Liver (tissue), 9 donors: Measurements from ENCODE around the gene FLNB. TPM values are rescaled to one million over a fixed set of nuclear protein-coding genes. Genes with fewer than 3 reads are reported as not detected.

ENCODE experiments used
- DNase-seq: peaks from one replicate; pipeline ENCODE4 v3.0.0-alpha.2; 2017; ENCODE audit warnings: low spot score
- H3K27ac ChIP-seq, 2 donors: one replicate each; pipeline ENCODE4 v1.7.0; 2013; ENCODE audit warnings: inconsistent platforms in 2 of 2, low read length in 2 of 2, control low read depth in 1 of 2, low read depth in 1 of 2, mild to moderate bottlenecking in 1 of 2
- H3K27me3 ChIP-seq, 4 donors: one replicate each; pipeline versions ENCODE4 v1.6.1 to v1.7.0; 2013; ENCODE audit warnings: low read length in 3 of 4, inconsistent platforms in 1 of 4, mild to moderate bottlenecking in 1 of 4, moderate library complexity in 1 of 4; ENCODE audit not compliant: control insufficient read depth in 4 of 4, insufficient read depth in 4 of 4
- H3K36me3 ChIP-seq, 4 donors: one replicate each; pipeline versions ENCODE4 v1.6.1 to v1.7.0; 2013; ENCODE audit warnings: low read length in 3 of 4, mild to moderate bottlenecking in 3 of 4, low read depth in 1 of 4, moderate library complexity in 1 of 4; ENCODE audit not compliant: control insufficient read depth in 4 of 4, insufficient read depth in 3 of 4
- H3K4me1 ChIP-seq, 4 donors: one replicate each; pipeline versions ENCODE4 v1.6.1 to v1.7.0; 2013; ENCODE audit warnings: low read length in 3 of 4, mild to moderate bottlenecking in 3 of 4, moderate library complexity in 1 of 4; ENCODE audit not compliant: control insufficient read depth in 4 of 4, insufficient read depth in 4 of 4
- H3K4me3 ChIP-seq, 3 donors: one replicate each; pipeline versions ENCODE4 v1.6.1 to v1.7.0; 2013; ENCODE audit warnings: low read length in 3 of 3, control low read depth in 1 of 3, low read depth in 1 of 3, mild to moderate bottlenecking in 1 of 3
- H3K9ac ChIP-seq, 2 donors: one replicate each; pipeline ENCODE4 v1.7.0; 2013; ENCODE audit warnings: low read length in 2 of 2, mild to moderate bottlenecking in 2 of 2, moderate library complexity in 2 of 2, control low read depth in 1 of 2, low read depth in 1 of 2
- H3K9me3 ChIP-seq, 4 donors: one replicate each; pipeline versions ENCODE4 v1.6.1 to v1.7.0; 2013; ENCODE audit warnings: low read length in 3 of 4; ENCODE audit not compliant: control insufficient read depth in 4 of 4
- ATF3 ChIP-seq: IDR thresholded peaks from 2 replicates; pipeline ENCODE4 v1.6.1; 2016; ENCODE audit warnings: antibody characterized with exemption
- CTCF ChIP-seq: fragments of 150-350 bp; IDR thresholded peaks from 2 replicates; pipeline ENCODE4 v1.5.1; 2017; ENCODE audit warnings: improper control_type of control experiment, low read depth, low read length; ENCODE audit not compliant: missing input control
- EGR1 ChIP-seq, 2 donors: IDR thresholded peaks; 2 replicates each; pipeline ENCODE4 v1.6.1; 2016 to 2018; ENCODE audit warnings: antibody characterized with exemption in 2 of 2, low read depth in 2 of 2
- FOXA1 ChIP-seq: IDR thresholded peaks from 2 replicates; pipeline ENCODE4 v1.6.1; 2016; ENCODE audit warnings: antibody characterized with exemption
- FOXA2 ChIP-seq: IDR thresholded peaks from 2 replicates; pipeline ENCODE4 v1.6.1; 2016; ENCODE audit warnings: antibody characterized with exemption
- GABPA ChIP-seq, 2 donors: IDR thresholded peaks in 1 of 2; conservative IDR thresholded peaks in 1 of 2; 2 replicates each; pipeline ENCODE4 v1.6.1; 2016; ENCODE audit warnings: antibody characterized with exemption in 2 of 2, mild to moderate bottlenecking in 1 of 2, moderate library complexity in 1 of 2
- HNF4A ChIP-seq, 2 donors: conservative IDR thresholded peaks; 2 replicates each; pipeline ENCODE4 v1.6.1; 2016; ENCODE audit warnings: antibody characterized with exemption in 2 of 2, mild to moderate bottlenecking in 2 of 2
- HNF4G ChIP-seq: IDR thresholded peaks from 2 replicates; pipeline ENCODE4 v1.6.1; 2016; ENCODE audit warnings: antibody characterized with exemption
- NR2F2 ChIP-seq: IDR thresholded peaks from 2 replicates; pipeline ENCODE4 v1.6.1; 2016; ENCODE audit warnings: antibody characterized with exemption
- RAD21 ChIP-seq, 2 donors: IDR thresholded peaks; 2 replicates each; pipeline ENCODE4 v1.6.1; 2016; ENCODE audit warnings: antibody characterized with exemption in 2 of 2, mild to moderate bottlenecking in 2 of 2
- REST ChIP-seq: IDR thresholded peaks from 2 replicates; pipeline ENCODE4 v1.6.1; 2016; ENCODE audit warnings: antibody characterized with exemption, mild to moderate bottlenecking
- RXRA ChIP-seq, 2 donors: IDR thresholded peaks; 2 replicates each; pipeline ENCODE4 v1.6.1; 2017 to 2018; ENCODE audit warnings: antibody characterized with exemption in 2 of 2, mild to moderate bottlenecking in 1 of 2
- SP1 ChIP-seq: IDR thresholded peaks from 2 replicates; pipeline ENCODE4 v1.6.1; 2018; ENCODE audit warnings: antibody characterized with exemption, mild to moderate bottlenecking
- TAF1 ChIP-seq: conservative IDR thresholded peaks from 2 replicates; pipeline ENCODE4 v1.6.1; 2016; ENCODE audit warnings: antibody characterized with exemption, mild to moderate bottlenecking
- ZBTB33 ChIP-seq: IDR thresholded peaks from 2 replicates; pipeline ENCODE4 v1.6.1; 2016; ENCODE audit warnings: antibody characterized with exemption
- WGBS: extraction: QIAGEN DNeasy Blood & Tissue Kit; methylation state at CpG from one replicate; pipeline ENCODE4 v1.1.7; 2013; 5-methylcytosine and 5-hydroxymethylcytosine counted together
- polyA plus RNA-seq, 2 donors: library from polyadenylated mRNA; stranded (reverse) in 1 of 2; unstranded in 1 of 2; fragments of 200-250 nt in 1 of 2; fragments of >200 nt in 1 of 2; fragmentation: Nextera tagmentation in 1 of 2; extraction: Ambion mirVana in 1 of 2; gene quantifications; one replicate each; pipeline versions ENCODE4 v1.2.1 to v1.2.3, GENCODE V29; 2013 to 2015
- total RNA-seq, 2 donors: library from RNA; depleted of rRNA; stranded (reverse); fragments of >200 nt; gene quantifications; one replicate each; pipeline ENCODE4 v1.2.3, GENCODE V29; 2014
- donor health status: healthy.
- donor health status: healthy.
- donor health status: healthy.
- donor health status: healthy.
- donor health status: healthy.

The FLNB gene
- total and polyA plus RNA-seq, 4 donors = 22.9 to 124 (median 44.3) TPM

- peaks cover 28 to 74% (median 64%) of the 10 kb centered on the region in 4 donors for H3K4me1 ChIP-seq
- no peak for TF ChIP-seq RXRA (IDR thresholded peaks at IDR 0.05)
- no peak for TF ChIP-seq HNF4G
- TF ChIP-seq NR2F2 = no peak
- no peak for TF ChIP-seq RAD21 (IDR thresholded peaks at IDR 0.05)
- no peak for TF ChIP-seq EGR1 (IDR thresholded peaks at IDR 0.05; ENCODE audit: low read depth in 2 of 2)
- TF ChIP-seq GABPA (IDR thresholded peaks at IDR 0.05 in 1 of 2, conservative IDR thresholded peaks at IDR 0.05 in 1 of 2) = no peak
- no peaks in the 10 kb centered on the region for H3K27me3 ChIP-seq
- H3K36me3 ChIP-seq = peaks cover 0 to 5% (median 5%) of the 10 kb centered on the region in 4 donors
- no peaks in the 10 kb centered on the region for H3K9me3 ChIP-seq
- no peak overlapping the region for H3K9ac ChIP-seq
- WGBS = 94% methylated on average over 9 of the region's 9 CpGs
- H3K27ac ChIP-seq = peak overlapping the region; percentile 17 to 55
- no peak overlapping the region for H3K4me3 ChIP-seq
- DNase-seq = no peak
Observed at GRCh38 chr3:58171126-58171525, 162.9 kb downstream of the FLNB start.

GRCh38 chr3:58173029-58173668 is 164.9 kb downstream of the FLNB start:
- peaks cover 27 to 77% (median 63%) of the 10 kb centered on the region in 4 donors for H3K4me1 ChIP-seq
- 63% methylated on average over 14 of the region's 14 CpGs for WGBS
- H3K4me3 ChIP-seq = no peak overlapping the region
- TF ChIP-seq HNF4A (conservative IDR thresholded peaks at IDR 0.05) (peak in 1 of 2 donors; percentile 4), RAD21 (IDR thresholded peaks at IDR 0.05) (no peak), EGR1 (IDR thresholded peaks at IDR 0.05; ENCODE audit: low read depth in 2 of 2) (no peak), ZBTB33 (no peak)
- peak overlapping the region; percentile 74 to 85 for H3K27ac ChIP-seq
- DNase-seq = no peak
- H3K9me3 ChIP-seq = no peaks in the 10 kb centered on the region
- no peaks in the 10 kb centered on the region for H3K27me3 ChIP-seq
- peaks cover 0 to 5% (median 5%) of the 10 kb centered on the region in 4 donors for H3K36me3 ChIP-seq
- H3K9ac ChIP-seq = no peak overlapping the region

- H3K9me3 ChIP-seq = no peaks in the 10 kb centered on the region
- H3K9ac ChIP-seq = no peak overlapping the region
- 51% methylated on average over 12 of the region's 12 CpGs for WGBS
- H3K36me3 ChIP-seq = peaks cover 0 to 5% (median 5%) of the 10 kb centered on the region in 4 donors
- peak; percentile 69 for DNase-seq
- no peak overlapping the region for H3K4me3 ChIP-seq
- H3K4me1 ChIP-seq = peaks cover 27 to 76% (median 61%) of the 10 kb centered on the region in 4 donors
- H3K27me3 ChIP-seq = no peaks in the 10 kb centered on the region
- peak overlapping the region; percentile 74 to 85 for H3K27ac ChIP-seq
- peak; percentile 31 for TF ChIP-seq HNF4G
- peak; percentile 73 for TF ChIP-seq SP1
- TF ChIP-seq ZBTB33 = no peak
- peak; percentile 31 for TF ChIP-seq CTCF
- no peak for TF ChIP-seq ATF3
- peak; percentile 6 for TF ChIP-seq FOXA2
- peak; percentile 78 to 85 for TF ChIP-seq HNF4A (conservative IDR thresholded peaks at IDR 0.05)
- peak; percentile 48 to 70 for TF ChIP-seq RAD21 (IDR thresholded peaks at IDR 0.05)
- no peak for TF ChIP-seq REST
- TF ChIP-seq EGR1 (IDR thresholded peaks at IDR 0.05; ENCODE audit: low read depth in 2 of 2) = peak in 1 of 2 donors; percentile 80
- TF ChIP-seq FOXA1 = no peak
- no peak for TF ChIP-seq GABPA (IDR thresholded peaks at IDR 0.05 in 1 of 2, conservative IDR thresholded peaks at IDR 0.05 in 1 of 2)
- TF ChIP-seq TAF1 = peak; percentile 30
Observed at GRCh38 chr3:58173669-58174398, 165.6 kb downstream of the FLNB start.
